NB4 (cell line): Measurements from ENCODE around the gene SERPING1.
A peak's percentile ranks its signal among the peaks of the same experiment; 100 is the strongest.

Experiments
- DNase-seq: peaks from one replicate; pipeline ENCODE4 v3.0.0; 2010; ENCODE audit warnings: low read depth
- H3K4me3 ChIP-seq: one replicate; pipeline ENCODE4 v1.5.1; 2011; ENCODE audit warnings: mild to moderate bottlenecking, low read depth, low read length, moderate library complexity
- MYC ChIP-seq: IDR thresholded peaks from 2 replicates; pipeline ENCODE4 v1.6.1; 2011; ENCODE audit warnings: low read depth, low read length
- POLR2A ChIP-seq: IDR thresholded peaks from 2 replicates; pipeline ENCODE4 v1.6.1; 2011; ENCODE audit warnings: mild to moderate bottlenecking; ENCODE audit not compliant: insufficient read length; ENCODE audit errors: extremely low read depth
- TF ChIP-seq, protein P1 (sequence below): IDR thresholded peaks from one replicate; pipeline ENCODE4 v1.5.1; 2012; ENCODE audit warnings: low read depth, low read length
- TF ChIP-seq, protein P2 (sequence below): IDR thresholded peaks from 2 replicates; pipeline ENCODE4 v1.6.1; 2011; ENCODE audit warnings: low read depth, low read length

The SERPING1 gene

DNA sequence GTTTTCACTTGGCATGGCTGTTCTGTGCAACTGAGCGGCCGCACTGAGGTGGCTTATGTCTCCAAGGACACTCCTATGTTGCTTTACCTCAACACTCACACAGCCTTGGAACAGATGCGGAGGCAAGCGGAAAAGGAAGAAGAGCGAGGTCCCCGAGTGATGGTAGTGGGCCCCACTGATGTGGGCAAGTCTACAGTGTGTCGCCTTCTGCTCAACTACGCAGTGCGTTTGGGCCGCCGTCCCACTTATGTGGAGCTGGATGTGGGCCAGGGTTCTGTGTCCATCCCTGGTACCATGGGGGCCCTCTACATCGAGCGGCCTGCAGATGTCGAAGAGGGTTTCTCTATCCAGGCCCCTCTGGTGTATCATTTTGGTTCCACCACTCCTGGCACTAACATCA, 62.2 kb downstream of the SERPING1 start:
- no peak for DNase-seq
- H3K4me3 ChIP-seq = no peak overlapping the region
- TF ChIP-seq POLR2A (no peak), MYC (no peak)
- TF ChIP-seq, protein P1, sequence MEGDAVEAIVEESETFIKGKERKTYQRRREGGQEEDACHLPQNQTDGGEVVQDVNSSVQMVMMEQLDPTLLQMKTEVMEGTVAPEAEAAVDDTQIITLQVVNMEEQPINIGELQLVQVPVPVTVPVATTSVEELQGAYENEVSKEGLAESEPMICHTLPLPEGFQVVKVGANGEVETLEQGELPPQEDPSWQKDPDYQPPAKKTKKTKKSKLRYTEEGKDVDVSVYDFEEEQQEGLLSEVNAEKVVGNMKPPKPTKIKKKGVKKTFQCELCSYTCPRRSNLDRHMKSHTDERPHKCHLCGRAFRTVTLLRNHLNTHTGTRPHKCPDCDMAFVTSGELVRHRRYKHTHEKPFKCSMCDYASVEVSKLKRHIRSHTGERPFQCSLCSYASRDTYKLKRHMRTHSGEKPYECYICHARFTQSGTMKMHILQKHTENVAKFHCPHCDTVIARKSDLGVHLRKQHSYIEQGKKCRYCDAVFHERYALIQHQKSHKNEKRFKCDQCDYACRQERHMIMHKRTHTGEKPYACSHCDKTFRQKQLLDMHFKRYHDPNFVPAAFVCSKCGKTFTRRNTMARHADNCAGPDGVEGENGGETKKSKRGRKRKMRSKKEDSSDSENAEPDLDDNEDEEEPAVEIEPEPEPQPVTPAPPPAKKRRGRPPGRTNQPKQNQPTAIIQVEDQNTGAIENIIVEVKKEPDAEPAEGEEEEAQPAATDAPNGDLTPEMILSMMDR = no peak
- TF ChIP-seq, protein P2, sequence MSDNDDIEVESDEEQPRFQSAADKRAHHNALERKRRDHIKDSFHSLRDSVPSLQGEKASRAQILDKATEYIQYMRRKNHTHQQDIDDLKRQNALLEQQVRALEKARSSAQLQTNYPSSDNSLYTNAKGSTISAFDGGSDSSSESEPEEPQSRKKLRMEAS = no peak

DNA sequence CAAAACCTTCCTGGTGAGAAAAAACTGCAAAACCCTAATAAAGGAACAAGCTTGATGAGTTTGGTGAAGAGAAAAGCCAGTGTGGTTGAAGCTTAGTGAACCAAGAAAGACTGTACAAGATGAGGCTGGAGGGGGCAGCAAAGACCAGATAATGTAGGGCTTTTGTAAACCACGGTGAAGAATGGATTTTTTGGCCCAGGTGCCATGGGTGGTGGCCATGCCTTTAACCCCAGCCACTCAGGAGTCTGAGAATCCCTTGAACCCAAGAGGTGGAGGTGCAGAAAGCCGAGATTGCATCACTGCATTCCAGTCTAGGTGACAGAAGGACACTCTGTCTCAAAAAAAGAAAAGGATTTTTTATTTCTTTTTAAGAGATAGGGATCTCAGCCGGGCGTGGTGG, 65.4 kb downstream of the SERPING1 start:
- H3K4me3 ChIP-seq = no peak overlapping the region
- DNase-seq = peak; percentile 47
- TF ChIP-seq, protein P2 = no peak
- TF ChIP-seq POLR2A (no peak), MYC (no peak)
- TF ChIP-seq, protein P1 = no peak

GRCh38 chr11:57663975-57664374, 66.5 kb downstream of the SERPING1 start:
- H3K4me3 ChIP-seq = no peak overlapping the region
- TF ChIP-seq, protein P1 = no peak
- TF ChIP-seq, protein P2 = no peak
- TF ChIP-seq POLR2A = no peak
- no peak for TF ChIP-seq MYC
- DNase-seq = no peak
